ENCODE results near the gene ZMYND8. TPM values are rescaled to one million over a fixed set of nuclear protein-coding genes. Genes with fewer than 3 reads are reported as not detected.

The ZMYND8 gene
- total and polyA plus RNA-seq, 2 of the 8 experiments (the other 6 are each of a cell fraction or from before 2014, with no cell fraction given) = 50.5 to 163 TPM

- Histone ChIP-seq H3K14ac (ENCODE audit: insufficient read length) (no peak overlapping the region), H3K36me3 (ENCODE audit: control insufficient read depth in 2 of 4, insufficient read depth in 4 of 4, low read length in 3 of 4) (peaks cover 12 to 41% (median 22%) of the 10 kb centered on the region in 4 experiments), H3K4me1 (replicated peaks in 1 of 4; ENCODE audit: control insufficient read depth in 3 of 4, insufficient read depth in 4 of 4, low read length in 3 of 4) (peaks cover 9 to 27% (median 17%) of the 10 kb centered on the region in 4 experiments; a peak in 6 of 7 replicates), H3K56ac (replicated peaks; ENCODE audit: insufficient read length, low read depth, low read length) (no peak overlapping the region), H3K79me2 (ENCODE audit: control insufficient read depth in 1 of 2, insufficient read depth in 2 of 2, low read length in 2 of 2) (peaks cover 33 to 96% of the 10 kb centered on the region in 2 experiments), H3K18ac (ENCODE audit: extremely low read depth, low read length) (peak overlapping the region; percentile 68), H4K91ac (replicated peaks; ENCODE audit: insufficient read length, low read length) (peak overlapping the region; percentile 52), H3K79me1 (ENCODE audit: low read depth, low read length) (peaks cover 6% of the 10 kb centered on the region), H3K4me2 (ENCODE audit: insufficient read depth in 1 of 2, low read depth in 2 of 2, low read length in 2 of 2) (no peak overlapping the region), H3K4me3 (ENCODE audit: extremely low read depth in 1 of 4, insufficient read depth in 2 of 4, low read depth in 3 of 4, low read length in 4 of 4) (no peak overlapping the region), H3K27me3 (replicated peaks in 1 of 4; ENCODE audit: control insufficient read depth in 3 of 4, extremely low read depth in 1 of 4, insufficient read depth in 3 of 4, low read length in 3 of 4) (no peaks in the 10 kb centered on the region), H2AK5ac (ENCODE audit: low read depth, low read length) (no peak overlapping the region), H2BK5ac (ENCODE audit: low read depth, low read length) (peak overlapping the region; percentile 81; the same call in 1 of the 2 replicates), H3K23me2 (ENCODE audit: low read depth, low read length) (no peaks in the 10 kb centered on the region), H3K23ac (ENCODE audit: insufficient read length) (no peak overlapping the region), H2BK20ac (ENCODE audit: low read length) (no peak overlapping the region), H2BK15ac (ENCODE audit: low read length) (no peak overlapping the region), H2BK120ac (replicated peaks; ENCODE audit: low read depth, low read length) (no peak overlapping the region), H3K27ac (ENCODE audit: low read depth, low read length) (peak overlapping the region; percentile 51; the same call in 1 of the 2 replicates), H4K20me1 (replicated peaks in 1 of 2; ENCODE audit: control insufficient read depth in 1 of 2, insufficient read depth in 2 of 2, low read length in 2 of 2) (peaks cover 0 to 3% of the 10 kb centered on the region in 2 experiments), H2BK12ac (ENCODE audit: low read depth, low read length) (no peak overlapping the region), H3K9ac (replicated peaks in 1 of 4; ENCODE audit: extremely low read depth in 1 of 4, low read depth in 3 of 4, low read length in 3 of 4) (no peak overlapping the region; a peak in 1 of 7 replicates), H3K4ac (replicated peaks; ENCODE audit: insufficient read length, low read depth, low read length) (no peak overlapping the region), H3K9me3 (ENCODE audit: insufficient read depth in 2 of 2, low read depth in 1 of 2, low read length in 1 of 2) (no peaks in the 10 kb centered on the region), H2AFZ (ENCODE audit: low read length) (no peak overlapping the region), H4K8ac (ENCODE audit: extremely low read depth, insufficient read depth, low read length) (peak overlapping the region; percentile 82; the same call in 1 of the 2 replicates), H4K5ac (ENCODE audit: insufficient read length, low read depth, low read length) (peak overlapping the region; percentile 58)
- DNase-seq (ENCODE audit: low read depth in 1 of 2, low spot score in 2 of 2) (no peak), FAIRE-seq (no peak)
- ChIA-PET POLR2A (ENCODE audit: partially characterized antibody) (interaction anchor here (0.9 to 31.3 kb wide), 6 partner anchors 9 to 44 kb away, joined by 3 to 1191 read pairs (median 4); partner anchors contain the start of gene ZMYND8), CTCF (ENCODE audit: partially characterized antibody) (interaction anchor here (1.5 kb wide), 1 partner anchor 70 kb away, joined by 4 read pairs; no protein-coding TSS in a partner anchor)
- 91% methylated on average over 11 of the region's 11 CpGs; no CpG with 5 or more reads in 1 of the 2 experiments for WGBS, 2 experiments (ENCODE audit: extremely low coverage in 1 of 2, insufficient coverage in 1 of 2, insufficient read length in 1 of 2, insufficient replicate concordance in 2 of 2, low coverage in 1 of 2, low lambda C conversion rate in 2 of 2, missing lambda C conversion rate in 1 of 2)
- TF ChIP-seq TAF1 (IDR thresholded peaks at IDR 0.05; ENCODE audit: low read depth, low read length) (no peak), POLR2A (IDR thresholded peaks at IDR 0.05; ENCODE audit: control extremely low read depth in 1 of 2, low read depth in 2 of 2, low read length in 2 of 2) (peak in 1 of 2 experiments; percentile 35; a peak in 1 of 3 replicates), EZH2 (IDR thresholded peaks at IDR 0.05; ENCODE audit: low read depth, low read length, severe bottlenecking) (no peak)
These were observed 46.6 kb downstream of the ZMYND8 start for GRCh38 chr20:47309806-47310426.

Data from H1 (cell line).